Measurements from ENCODE around the gene DUSP23. TPM values are rescaled to one million over a fixed set of nuclear protein-coding genes. Genes with fewer than 3 reads are reported as not detected.

Gene DUSP23
- total RNA-seq, 4 donors from 2014 or later, result 43.2 to 75.2 (median 50.1) TPM

DNA sequence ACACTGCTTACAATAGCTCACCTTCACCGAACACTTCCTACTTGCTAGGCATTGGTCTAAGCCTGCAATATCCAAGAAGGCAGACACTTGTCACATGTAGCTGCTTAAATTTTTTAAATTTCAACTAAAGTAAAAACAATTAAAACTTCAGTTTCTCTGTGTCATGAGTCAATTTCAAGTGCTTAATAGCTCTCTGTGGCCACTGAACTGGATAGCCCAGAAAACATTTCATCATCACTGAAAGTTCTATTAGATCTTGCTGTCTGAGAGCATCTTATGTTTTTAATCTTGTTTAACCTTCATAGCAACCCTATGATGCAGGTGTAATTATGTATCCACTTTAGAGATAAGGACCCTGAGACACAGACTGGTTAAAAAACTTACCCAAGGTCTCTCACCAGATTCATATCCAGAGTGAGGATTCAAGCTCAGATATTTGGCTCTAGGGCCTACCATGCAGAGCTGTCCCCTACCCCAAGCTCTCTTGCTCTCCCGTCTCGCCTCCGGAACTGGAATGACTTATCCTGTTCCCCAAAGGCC lies 18.8 kb downstream of the DUSP23 start:
- 96% methylated on average over 4 of the region's 4 CpGs for WGBS
- Histone ChIP-seq H3K36me3 (no peaks in the 10 kb centered on the region), H3K4me3 (no peak overlapping the region), H3K27ac (replicated peaks in 1 of 4) (no peak overlapping the region), H3K4me1 (no peaks in the 10 kb centered on the region), H3K27me3 (peaks cover 0 to 26% (median 0%) of the 10 kb centered on the region in 4 donors), H3K9me3 (no peaks in the 10 kb centered on the region)
- DNase-seq (ENCODE audit: extremely low spot score), result no peak
- intact Hi-C loops (cut with DNase I), result loop anchor here (1.0 to 5.0 kb wide), 2 partner anchors 92 to 208 kb away; no protein-coding TSS in a partner anchor
- TF ChIP-seq EP300 (IDR thresholded peaks at IDR 0.05) (no peak), POLR2AphosphoS5 (IDR thresholded peaks at IDR 0.05) (no peak), POLR2A (IDR thresholded peaks at IDR 0.05; ENCODE audit: low read depth) (no peak)
- TF ChIP-seq, protein P1, sequence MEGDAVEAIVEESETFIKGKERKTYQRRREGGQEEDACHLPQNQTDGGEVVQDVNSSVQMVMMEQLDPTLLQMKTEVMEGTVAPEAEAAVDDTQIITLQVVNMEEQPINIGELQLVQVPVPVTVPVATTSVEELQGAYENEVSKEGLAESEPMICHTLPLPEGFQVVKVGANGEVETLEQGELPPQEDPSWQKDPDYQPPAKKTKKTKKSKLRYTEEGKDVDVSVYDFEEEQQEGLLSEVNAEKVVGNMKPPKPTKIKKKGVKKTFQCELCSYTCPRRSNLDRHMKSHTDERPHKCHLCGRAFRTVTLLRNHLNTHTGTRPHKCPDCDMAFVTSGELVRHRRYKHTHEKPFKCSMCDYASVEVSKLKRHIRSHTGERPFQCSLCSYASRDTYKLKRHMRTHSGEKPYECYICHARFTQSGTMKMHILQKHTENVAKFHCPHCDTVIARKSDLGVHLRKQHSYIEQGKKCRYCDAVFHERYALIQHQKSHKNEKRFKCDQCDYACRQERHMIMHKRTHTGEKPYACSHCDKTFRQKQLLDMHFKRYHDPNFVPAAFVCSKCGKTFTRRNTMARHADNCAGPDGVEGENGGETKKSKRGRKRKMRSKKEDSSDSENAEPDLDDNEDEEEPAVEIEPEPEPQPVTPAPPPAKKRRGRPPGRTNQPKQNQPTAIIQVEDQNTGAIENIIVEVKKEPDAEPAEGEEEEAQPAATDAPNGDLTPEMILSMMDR (IDR thresholded peaks at IDR 0.05), result no peak

DNA sequence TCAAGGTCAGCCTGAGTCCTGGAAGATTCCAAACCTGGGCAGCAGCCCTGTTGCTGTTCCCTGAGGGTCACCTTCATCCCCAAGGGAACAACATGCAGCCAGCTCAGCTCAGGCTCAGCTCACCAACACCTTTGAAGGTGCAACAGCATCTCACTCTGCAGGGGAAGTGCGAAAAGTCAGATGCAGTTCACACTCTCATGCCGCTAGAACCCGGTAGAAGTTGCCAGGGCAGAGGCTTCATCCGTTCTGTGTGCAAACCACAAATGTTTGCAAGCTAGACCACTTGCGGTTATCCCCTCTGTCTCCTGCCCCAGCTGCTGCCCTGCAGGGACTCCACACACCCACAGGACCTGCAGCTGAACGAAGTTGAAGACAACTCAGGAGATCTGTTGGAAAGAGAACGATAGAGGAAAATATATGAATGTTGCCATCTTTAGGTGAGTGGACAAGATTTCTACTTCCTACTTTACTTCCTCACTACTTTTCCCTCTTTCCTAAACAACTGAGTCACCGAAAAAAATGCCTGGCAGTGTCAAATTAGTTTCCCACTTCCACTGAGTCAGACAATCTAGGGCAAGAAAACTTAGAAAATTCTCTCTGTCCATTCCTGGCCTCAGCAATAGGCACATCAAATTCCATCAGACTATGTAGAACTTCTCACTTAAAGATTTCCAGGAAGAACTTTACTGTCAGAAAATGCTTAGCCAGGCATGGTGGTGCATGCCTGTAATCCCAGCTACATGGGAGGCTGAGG lies 19.6 kb downstream of the DUSP23 start:
- Histone ChIP-seq H3K4me1 (no peaks in the 10 kb centered on the region), H3K4me3 (no peak overlapping the region), H3K27me3 (peaks cover 0 to 21% (median 0%) of the 10 kb centered on the region in 4 donors), H3K36me3 (no peaks in the 10 kb centered on the region), H3K9me3 (no peaks in the 10 kb centered on the region), H3K27ac (replicated peaks in 1 of 4) (no peak overlapping the region)
- DNase-seq (ENCODE audit: extremely low spot score), result no peak
- TF ChIP-seq POLR2AphosphoS5 (IDR thresholded peaks at IDR 0.05), result no peak
- TF ChIP-seq, protein P1 (IDR thresholded peaks at IDR 0.05), result no peak
- no peak for TF ChIP-seq EP300 (IDR thresholded peaks at IDR 0.05)
- WGBS, result 76% methylated on average over 8 of the region's 8 CpGs
- intact Hi-C loops (cut with DNase I), result no loop called here

DNA sequence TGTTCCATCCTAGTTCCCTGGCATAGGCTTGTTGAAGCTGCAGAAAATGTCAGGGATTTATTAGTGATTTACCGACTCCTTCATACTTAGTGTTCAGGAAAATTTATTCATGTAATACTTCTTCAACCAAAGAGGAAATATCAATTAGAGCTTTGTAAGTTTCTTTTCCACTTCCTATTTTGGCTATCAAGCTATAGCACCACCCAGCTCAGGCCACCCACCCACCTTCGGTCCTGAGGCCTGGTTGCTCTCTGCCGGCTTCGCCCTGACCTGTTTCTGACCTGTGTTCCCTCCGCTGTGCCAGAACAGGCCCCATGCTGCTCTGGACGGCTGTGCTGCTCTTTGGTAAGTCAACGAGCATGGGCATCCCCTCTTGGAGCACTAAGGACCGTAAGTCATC lies 21.3 kb downstream of the DUSP23 start, which contains the start of gene FCRL6:
TSS of gene FCRL6 (plus strand) at position 250 of the 400 bp plus-strand sequence. CDS start at position 315, 65 bp downstream.
- no peak within 1 kb of the TSS for H3K27ac ChIP-seq (replicated peaks in 1 of 4)
- WGBS, result 79% methylated on average over 8 of the region's 8 CpGs
- intact Hi-C loops (cut with DNase I), result no loop called here

DNA sequence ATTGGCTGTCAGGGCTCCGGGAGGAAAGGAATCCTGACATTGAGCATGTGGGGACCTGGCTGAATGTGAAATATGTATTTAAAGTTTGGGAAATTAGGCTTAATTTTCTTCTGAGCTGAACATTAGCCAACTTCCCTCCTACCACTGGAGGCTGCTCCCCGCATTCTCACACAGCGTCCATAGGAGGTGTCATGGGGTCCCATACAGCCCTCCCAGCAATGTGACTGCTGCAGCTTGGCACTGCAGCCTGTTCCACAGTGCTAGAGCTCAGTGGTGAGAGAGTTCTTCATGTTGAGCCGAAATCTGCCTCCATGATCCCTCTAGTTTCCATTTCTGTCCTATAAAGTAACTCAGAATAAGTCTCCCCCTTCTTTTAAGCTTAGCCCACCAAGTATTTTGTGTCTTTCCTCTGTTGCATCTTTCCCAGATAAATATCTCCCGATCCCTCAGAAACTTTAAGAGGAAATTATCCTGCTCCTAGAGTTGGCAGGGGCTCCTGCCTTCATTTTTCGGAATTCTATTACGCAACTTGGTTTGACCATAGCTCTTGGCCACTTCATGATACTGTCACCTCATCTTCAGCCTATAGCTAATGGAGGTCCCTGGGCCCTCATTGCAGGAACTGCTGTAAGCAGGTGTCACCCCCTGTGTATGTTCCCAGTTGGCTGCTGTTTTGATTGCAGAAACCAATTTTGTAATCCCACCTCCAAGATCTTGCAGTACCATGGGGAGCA lies 23.4 kb downstream of the DUSP23 start:
- peaks cover 0 to 24% (median 0%) of the 10 kb centered on the region in 4 donors for H3K27me3 ChIP-seq
- H3K9me3 ChIP-seq, result no peaks in the 10 kb centered on the region
- DNase-seq (ENCODE audit: extremely low spot score), result no peak
- no peak overlapping the region for H3K4me3 ChIP-seq
- no peaks in the 10 kb centered on the region for H3K36me3 ChIP-seq
- TF ChIP-seq EP300 (IDR thresholded peaks at IDR 0.05), result no peak
- no peak for TF ChIP-seq POLR2A (IDR thresholded peaks at IDR 0.05; ENCODE audit: low read depth)
- TF ChIP-seq, protein P1 (IDR thresholded peaks at IDR 0.05), result no peak
- TF ChIP-seq POLR2AphosphoS5 (IDR thresholded peaks at IDR 0.05), result no peak
- intact Hi-C loops (cut with DNase I), result no loop called here
- no peaks in the 10 kb centered on the region for H3K4me1 ChIP-seq
- 74% methylated on average over 7 of the region's 7 CpGs for WGBS
- H3K27ac ChIP-seq (replicated peaks in 1 of 4), result no peak overlapping the region

More for the DNA sequence above, 21.3 kb downstream of the DUSP23 start, which contains the start of gene FCRL6:
- Histone ChIP-seq H3K9me3 (no peaks in the 10 kb centered on the region), H3K4me1 (no peaks in the 10 kb centered on the region), H3K4me3 (no peak within 1 kb of the TSS), H3K27me3 (peaks cover 0 to 16% (median 0%) of the 10 kb centered on the region in 4 donors), H3K36me3 (no peaks in the 10 kb centered on the region)
- TF ChIP-seq POLR2AphosphoS5 (IDR thresholded peaks at IDR 0.05), result no peak
- no peak for TF ChIP-seq EP300 (IDR thresholded peaks at IDR 0.05)
- TF ChIP-seq, protein P1 (IDR thresholded peaks at IDR 0.05), result no peak
- TF ChIP-seq POLR2A (IDR thresholded peaks at IDR 0.05; ENCODE audit: low read depth), result no peak
- DNase-seq (ENCODE audit: extremely low spot score), result no peak
